HG02943 (cell line): ENCODE data around the gene OR1L8.

Source experiments
- ATAC-seq: cut with Tn5 transposase; IDR thresholded peaks from one replicate; pipeline ENCODE4 v1.9.1; 2021; ENCODE audit warnings: mild to moderate bottlenecking, low read depth, moderate library complexity; ENCODE audit not compliant: unreplicated experiment

OR1L8 gene

GRCh38 chr9:122518841-122519240 is 64.3 kb downstream of the OR1L8 start, which contains the start of gene OR1J4:
Gene OR1J4, plus strand, starts transcription at chr9:122519141. Its CDS starts 0 bp downstream, at chr9:122519141.
- no peak for ATAC-seq

GRCh38 chr9:122518226-122518625 is 65.0 kb downstream of the OR1L8 start:
- ATAC-seq: no peak
